H1 (cell line): Measurements from ENCODE around the gene KPRP. TPM values are rescaled to one million over a fixed set of nuclear protein-coding genes. Genes with fewer than 3 reads are reported as not detected.

Source experiments
- CTCF ChIA-PET: fragments of 300-600 bp; sonication (Branson Sonifier 250); formaldehyde crosslinking; loops from one replicate; lab custom pipeline; 2021; ENCODE audit not compliant: partially characterized antibody; lab: Charles Lee
- POLR2A ChIA-PET: fragments of 300-600 bp; sonication (Branson Sonifier 250); formaldehyde crosslinking; loops from one replicate; lab custom pipeline; 2021; ENCODE audit warnings: inconsistent platforms; ENCODE audit not compliant: partially characterized antibody; lab: Charles Lee
- DNase-seq, 2 experiments: peaks; one replicate each; pipeline versions ENCODE4 v3.0.0 to v3.0.0-alpha.2; 2010 to 2022; ENCODE audit warnings: low spot score in 2 of 2, low read depth in 1 of 2, mixed read lengths in 1 of 2
- FAIRE-seq: peaks from 2 replicates; lab custom pipeline; 2011; peaks lifted over from hg19 to GRCh38; lab: Jason Lieb, UNC
- H2AFZ ChIP-seq: 2 replicates; pipeline ENCODE4 v1.8.1; 2012; ENCODE audit warnings: low read length, inconsistent platforms
- H2AK5ac ChIP-seq: 2 replicates; pipeline ENCODE4 v1.6.1; 2013; ENCODE audit warnings: low read depth, low read length
- H2BK120ac ChIP-seq: replicated peaks from 2 replicates; pipeline ENCODE3; 2013; ENCODE audit warnings: low read depth, low read length, inconsistent platforms
- H2BK12ac ChIP-seq: 2 replicates; pipeline ENCODE4 v1.6.1; 2013; ENCODE audit warnings: low read depth, low read length
- H2BK15ac ChIP-seq: 2 replicates; pipeline ENCODE4 v1.6.1; 2013; ENCODE audit warnings: low read length
- H2BK20ac ChIP-seq: 2 replicates; pipeline ENCODE4 v1.6.1; 2013; ENCODE audit warnings: low read length
- H2BK5ac ChIP-seq: 2 replicates; pipeline ENCODE4 v1.6.1; 2013; ENCODE audit warnings: low read depth, low read length
- H3K14ac ChIP-seq: 2 replicates; pipeline ENCODE4 v1.6.1; 2013; ENCODE audit warnings: inconsistent platforms; ENCODE audit not compliant: insufficient read length
- H3K18ac ChIP-seq: 2 replicates; pipeline ENCODE4 v1.6.1; 2013; ENCODE audit warnings: low read length; ENCODE audit errors: extremely low read depth
- H3K23ac ChIP-seq: 2 replicates; pipeline ENCODE4 v1.6.1; 2013; ENCODE audit warnings: inconsistent platforms; ENCODE audit not compliant: insufficient read length
- H3K23me2 ChIP-seq: 2 replicates; pipeline ENCODE4 v1.6.1; 2013; ENCODE audit warnings: low read depth, low read length
- H3K27ac ChIP-seq: 2 replicates; pipeline ENCODE4 v1.6.1; 2011; ENCODE audit warnings: low read depth, low read length, inconsistent platforms
- H3K27me3 ChIP-seq, 4 experiments: replicated peaks in 1 of 4; 1 replicate in 1 of 4; 2 replicates in 3 of 4; pipeline versions ENCODE4 v1.6.1 to v1.8.1; 2011 to 2013; ENCODE audit warnings: low read length in 3 of 4, mild to moderate bottlenecking in 3 of 4, inconsistent platforms in 2 of 4, mixed read lengths in 2 of 4, moderate library complexity in 1 of 4; ENCODE audit not compliant: control insufficient read depth in 3 of 4, insufficient read depth in 3 of 4; ENCODE audit errors: extremely low read depth in 1 of 4
- H3K36me3 ChIP-seq, 4 experiments: 2 replicates each; pipeline versions ENCODE4 v1.6.1 to v1.8.1; 2011 to 2013; ENCODE audit warnings: mild to moderate bottlenecking in 4 of 4, low read length in 3 of 4, moderate library complexity in 2 of 4, control low read depth in 1 of 4, inconsistent platforms in 1 of 4; ENCODE audit not compliant: insufficient read depth in 4 of 4, control insufficient read depth in 2 of 4
- H3K4ac ChIP-seq: replicated peaks from 2 replicates; pipeline ENCODE3; 2013; ENCODE audit warnings: low read length, low read depth, mixed read lengths, inconsistent platforms; ENCODE audit not compliant: insufficient read length
- H3K4me1 ChIP-seq, 4 experiments: replicated peaks in 1 of 4; 1 replicate in 1 of 4; 2 replicates in 3 of 4; pipeline versions ENCODE4 v1.6.1 to v1.8.1; 2011 to 2013; ENCODE audit warnings: low read length in 3 of 4, inconsistent platforms in 2 of 4, mixed read lengths in 1 of 4; ENCODE audit not compliant: insufficient read depth in 4 of 4, control insufficient read depth in 3 of 4
- H3K4me2 ChIP-seq, 2 experiments: 2 replicates each; pipeline versions ENCODE4 v1.6.1 to v1.8.1; 2011 to 2013; ENCODE audit warnings: low read depth in 2 of 2, low read length in 2 of 2, control low read depth in 1 of 2, inconsistent platforms in 1 of 2, mild to moderate bottlenecking in 1 of 2; ENCODE audit not compliant: insufficient read depth in 1 of 2
- H3K4me3 ChIP-seq, 4 experiments: fragments of 200-600, 300-600 bp in 1 of 4; sonication (generic), shearing (Covaris generic), sonication (Bioruptor Twin) in 1 of 4; 2 replicates each; pipeline versions ENCODE4 v1.5.1 to v1.8.1; 2011 to 2016; ENCODE audit warnings: low read length in 4 of 4, low read depth in 3 of 4, control low read depth in 2 of 4, inconsistent platforms in 2 of 4, mild to moderate bottlenecking in 2 of 4, mixed read lengths in 1 of 4, moderate library complexity in 1 of 4; ENCODE audit not compliant: insufficient read depth in 2 of 4; ENCODE audit errors: extremely low read depth in 1 of 4
- H3K56ac ChIP-seq: replicated peaks from 2 replicates; pipeline ENCODE3; 2013; ENCODE audit warnings: low read depth, mild to moderate bottlenecking, mixed read lengths, low read length, inconsistent platforms; ENCODE audit not compliant: insufficient read length
- H3K79me1 ChIP-seq: 2 replicates; pipeline ENCODE4 v1.6.1; 2013; ENCODE audit warnings: low read depth, low read length, control low read depth
- H3K79me2 ChIP-seq, 2 experiments: 2 replicates each; pipeline versions ENCODE4 v1.6.1 to v1.8.1; 2012 to 2013; ENCODE audit warnings: low read length in 2 of 2, mild to moderate bottlenecking in 2 of 2, inconsistent platforms in 1 of 2; ENCODE audit not compliant: insufficient read depth in 2 of 2, control insufficient read depth in 1 of 2
- H3K9ac ChIP-seq, 4 experiments: replicated peaks in 1 of 4; 1 replicate in 1 of 4; 2 replicates in 3 of 4; pipeline versions ENCODE4 v1.6.1 to v1.8.1; 2011 to 2013; ENCODE audit warnings: low read depth in 3 of 4, low read length in 3 of 4, control low read depth in 2 of 4, mild to moderate bottlenecking in 2 of 4, moderate library complexity in 2 of 4, inconsistent platforms in 1 of 4; ENCODE audit errors: extremely low read depth in 1 of 4
- H3K9me3 ChIP-seq, 2 experiments: 2 replicates each; pipeline versions ENCODE4 v1.6.1 to v1.8.1; 2012 to 2013; ENCODE audit warnings: mild to moderate bottlenecking in 2 of 2, moderate library complexity in 2 of 2, control low read depth in 1 of 2, inconsistent platforms in 1 of 2, low read depth in 1 of 2, low read length in 1 of 2, mixed read lengths in 1 of 2; ENCODE audit not compliant: insufficient read depth in 2 of 2
- H4K20me1 ChIP-seq, 2 experiments: replicated peaks in 1 of 2; 2 replicates each; pipeline versions ENCODE3 to v1.8.1; 2011 to 2013; ENCODE audit warnings: inconsistent platforms in 2 of 2, low read length in 2 of 2, mild to moderate bottlenecking in 1 of 2; ENCODE audit not compliant: insufficient read depth in 2 of 2, control insufficient read depth in 1 of 2
- H4K5ac ChIP-seq: 2 replicates; pipeline ENCODE4 v1.6.1; 2013; ENCODE audit warnings: low read length, low read depth, mixed read lengths, inconsistent platforms; ENCODE audit not compliant: insufficient read length
- H4K8ac ChIP-seq: 2 replicates; pipeline ENCODE4 v1.8.0; 2013; ENCODE audit warnings: mild to moderate bottlenecking, moderate library complexity, low read length, inconsistent platforms; ENCODE audit not compliant: insufficient read depth; ENCODE audit errors: extremely low read depth
- H4K91ac ChIP-seq: replicated peaks from 2 replicates; pipeline ENCODE3; 2013; ENCODE audit warnings: low read length, mixed read lengths, inconsistent platforms; ENCODE audit not compliant: insufficient read length
- KDM4A ChIP-seq: IDR thresholded peaks from one replicate; pipeline ENCODE4 v1.7.1; 2012; ENCODE audit warnings: low read depth, mild to moderate bottlenecking, moderate library complexity, low read length, inconsistent platforms; ENCODE audit not compliant: severe bottlenecking
- PHF8 ChIP-seq: fragments of 200-600 bp; sonication (generic); conservative IDR thresholded peaks from 2 replicates; pipeline ENCODE4 v1.7.1; 2012; ENCODE audit warnings: low read depth, mild to moderate bottlenecking, inconsistent platforms, low read length, moderate library complexity
- SUZ12 ChIP-seq: fragments of 200-600 bp; sonication (generic); IDR thresholded peaks from 2 replicates; pipeline ENCODE4 v1.6.1; 2012; ENCODE audit warnings: mild to moderate bottlenecking, inconsistent platforms, low read length, moderate library complexity, mixed read lengths
- YY1 ChIP-seq: IDR thresholded peaks from 2 replicates; pipeline ENCODE4 v1.6.1; 2011; ENCODE audit warnings: low read depth, mild to moderate bottlenecking, low read length
- WGBS, 2 experiments: shearing (Covaris generic) in 1 of 2; methylation state at CpG; one replicate each; pipeline versions ENCODE4 v1.1.6 to v1.1.7; 2013 to 2015; ENCODE audit warnings: low lambda C conversion rate in 2 of 2, mixed read lengths in 2 of 2, inconsistent platforms in 1 of 2, low coverage in 1 of 2, missing lambda C conversion rate in 1 of 2; ENCODE audit not compliant: insufficient replicate concordance in 2 of 2, insufficient coverage in 1 of 2, insufficient read length in 1 of 2; ENCODE audit errors: extremely low coverage in 1 of 2, missing lambda C conversion rate in 1 of 2; 5-methylcytosine and 5-hydroxymethylcytosine counted together
- polyA plus RNA-seq, 7 experiments: library from polyadenylated mRNA; depleted of rRNA in 3 of 7; stranded (reverse) in 5 of 7; unstranded in 2 of 7; fragments of >200 nt in 5 of 7; fragments of 200-250 nt in 2 of 7; gene quantifications; 1 replicate in 5 of 7; 2 replicates in 1 of 7; 4 replicates in 1 of 7; pipeline versions ENCODE4 v1.2.1 to v1.2.3, GENCODE V29; 2011 to 2013; ENCODE audit warnings: missing spikeins in 2 of 7, mixed read lengths in 2 of 7
- total RNA-seq: library from RNA; stranded (reverse); fragmentation: NEBNext Ultra II Directional; extraction: Animal tissue kit (Norgen Biotek cat#: 25700); gene quantifications from 2 replicates; pipeline ENCODE4 v1.2.1, GENCODE V29; 2021

KPRP gene
- total and polyA plus RNA-seq, 2 of the 8 experiments (the other 6 are each of a cell fraction or from before 2014, with no cell fraction given), result not detected

GRCh38 chr1:152756872-152757271 lies 953 bp upstream of the KPRP start:
- no peaks in the 10 kb centered on the region for H3K23me2 ChIP-seq
- no peaks in the 10 kb centered on the region for H3K4me1 ChIP-seq
- no peak overlapping the region for H3K27ac ChIP-seq
- H3K9me3 ChIP-seq, result peaks cover 81 to 88% of the 10 kb centered on the region in 2 experiments
- WGBS, 2 experiments, result 100% methylated on average over 1 of the region's 2 CpGs; no CpG with 5 or more reads in 1 of the 2 experiments
- H2AFZ ChIP-seq, result no peak overlapping the region
- no peak for FAIRE-seq
- no peaks in the 10 kb centered on the region for H3K36me3 ChIP-seq
- POLR2A ChIA-PET, result no interaction called here
- no peaks in the 10 kb centered on the region for H3K79me1 ChIP-seq
- CTCF ChIA-PET, result no interaction called here
- H2BK5ac ChIP-seq, result no peak overlapping the region
- no peak overlapping the region for H4K5ac ChIP-seq
- H3K4me2 ChIP-seq, result no peak overlapping the region
- H3K4ac ChIP-seq, result no peak overlapping the region
- no peaks in the 10 kb centered on the region for H3K79me2 ChIP-seq
- no peaks in the 10 kb centered on the region for H4K20me1 ChIP-seq
- H2BK120ac ChIP-seq, result no peak overlapping the region
- H2AK5ac ChIP-seq, result no peak overlapping the region
- no peak overlapping the region for H2BK15ac ChIP-seq
- no peak overlapping the region for H4K91ac ChIP-seq
- H2BK20ac ChIP-seq, result no peak overlapping the region
- no peak overlapping the region for H3K4me3 ChIP-seq
- no peak for TF ChIP-seq KDM4A
- TF ChIP-seq SUZ12, result no peak
- TF ChIP-seq YY1, result no peak
- TF ChIP-seq PHF8, result no peak
- no peak for DNase-seq
- no peak overlapping the region for H4K8ac ChIP-seq
- no peak overlapping the region for H3K56ac ChIP-seq
- no peaks in the 10 kb centered on the region for H3K27me3 ChIP-seq
- H3K9ac ChIP-seq, result no peak overlapping the region
- no peak overlapping the region for H3K18ac ChIP-seq
- H3K14ac ChIP-seq, result no peak overlapping the region
- H3K23ac ChIP-seq, result no peak overlapping the region
- no peak overlapping the region for H2BK12ac ChIP-seq
